Epithelial cell of esophagus (primary cell): ENCODE results near the gene MALRD1.

Experiments
- DNase-seq: peaks from one replicate; pipeline ENCODE4 v3.0.0; 2010; ENCODE audit warnings: low read depth
- H3K4me3 ChIP-seq: 2 replicates; pipeline ENCODE4 v1.5.1; 2011; ENCODE audit warnings: mild to moderate bottlenecking, low read length, control low read depth
- TF ChIP-seq, protein P1 (sequence below): IDR thresholded peaks from 2 replicates; pipeline ENCODE4 v1.5.1; 2011; ENCODE audit warnings: low read depth, mild to moderate bottlenecking, low read length, control low read depth, inconsistent platforms; ENCODE audit not compliant: insufficient read depth; ENCODE audit errors: missing control alignments

Gene MALRD1

GRCh38 chr10:19570120-19570519 is 521.5 kb downstream of the MALRD1 start:
- DNase-seq: no peak
- H3K4me3 ChIP-seq: no peak overlapping the region
- TF ChIP-seq, protein P1, sequence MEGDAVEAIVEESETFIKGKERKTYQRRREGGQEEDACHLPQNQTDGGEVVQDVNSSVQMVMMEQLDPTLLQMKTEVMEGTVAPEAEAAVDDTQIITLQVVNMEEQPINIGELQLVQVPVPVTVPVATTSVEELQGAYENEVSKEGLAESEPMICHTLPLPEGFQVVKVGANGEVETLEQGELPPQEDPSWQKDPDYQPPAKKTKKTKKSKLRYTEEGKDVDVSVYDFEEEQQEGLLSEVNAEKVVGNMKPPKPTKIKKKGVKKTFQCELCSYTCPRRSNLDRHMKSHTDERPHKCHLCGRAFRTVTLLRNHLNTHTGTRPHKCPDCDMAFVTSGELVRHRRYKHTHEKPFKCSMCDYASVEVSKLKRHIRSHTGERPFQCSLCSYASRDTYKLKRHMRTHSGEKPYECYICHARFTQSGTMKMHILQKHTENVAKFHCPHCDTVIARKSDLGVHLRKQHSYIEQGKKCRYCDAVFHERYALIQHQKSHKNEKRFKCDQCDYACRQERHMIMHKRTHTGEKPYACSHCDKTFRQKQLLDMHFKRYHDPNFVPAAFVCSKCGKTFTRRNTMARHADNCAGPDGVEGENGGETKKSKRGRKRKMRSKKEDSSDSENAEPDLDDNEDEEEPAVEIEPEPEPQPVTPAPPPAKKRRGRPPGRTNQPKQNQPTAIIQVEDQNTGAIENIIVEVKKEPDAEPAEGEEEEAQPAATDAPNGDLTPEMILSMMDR: no peak

DNA sequence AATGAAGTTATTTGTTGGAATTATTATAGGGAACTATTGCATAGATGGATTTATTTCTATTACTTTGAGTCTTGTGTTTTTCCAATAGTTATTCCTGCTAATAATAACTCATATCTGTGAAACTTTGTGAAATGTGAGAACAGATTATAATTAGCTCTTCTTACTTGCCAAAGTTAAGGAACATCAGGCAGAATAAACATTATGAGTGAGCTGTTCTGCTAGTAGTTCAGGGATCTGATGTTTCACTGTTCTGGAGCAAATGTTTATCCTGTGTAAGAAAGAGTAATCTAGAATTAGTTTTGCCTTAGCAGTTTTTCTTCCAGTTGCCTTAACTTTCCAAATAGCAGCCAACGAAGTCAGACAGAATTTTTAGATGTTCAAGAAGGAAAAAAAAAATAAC is 522.4 kb downstream of the MALRD1 start:
- no peak overlapping the region for H3K4me3 ChIP-seq
- no peak for DNase-seq
- TF ChIP-seq, protein P1: no peak

DNA sequence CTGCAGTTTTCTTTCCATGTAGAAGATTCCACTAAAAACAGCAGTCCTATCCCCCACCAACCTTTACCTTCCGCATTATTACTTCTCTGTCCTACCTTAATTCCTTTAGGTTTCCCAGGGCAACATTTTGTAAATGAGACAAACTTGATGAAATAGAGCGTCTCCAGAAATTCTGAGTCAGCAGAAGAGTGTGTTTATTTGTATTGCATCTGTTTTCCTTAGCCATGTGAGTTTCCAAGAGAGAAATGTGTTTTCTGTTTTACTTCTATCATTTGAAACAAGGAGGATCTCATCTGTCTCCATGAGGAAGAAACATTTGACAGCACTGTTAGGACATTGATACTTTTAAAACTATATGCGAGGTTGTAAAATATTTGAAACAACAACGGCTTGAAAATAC is 523.5 kb downstream of the MALRD1 start:
- TF ChIP-seq, protein P1: no peak
- no peak overlapping the region for H3K4me3 ChIP-seq
- DNase-seq: no peak

DNA sequence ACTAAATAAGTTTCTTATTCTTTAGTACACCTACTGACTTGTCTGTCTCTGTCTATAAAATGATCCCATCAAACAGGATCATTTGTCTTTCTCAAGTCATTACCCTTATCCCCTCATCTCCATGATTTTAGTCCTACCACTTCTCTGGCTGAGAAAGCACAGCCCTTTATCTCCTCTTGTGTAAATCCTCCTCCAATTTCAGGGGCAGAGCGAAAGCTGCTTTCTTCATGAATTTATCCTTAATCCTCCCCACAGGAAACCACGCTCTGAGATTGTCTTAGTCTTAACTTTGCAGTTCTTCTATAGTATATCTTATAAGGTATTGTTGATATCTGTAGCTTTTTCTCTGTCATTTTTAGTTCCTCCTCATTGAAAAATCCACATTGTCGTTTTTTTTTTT is 528.0 kb downstream of the MALRD1 start:
- no peak for DNase-seq
- H3K4me3 ChIP-seq: no peak overlapping the region
- TF ChIP-seq, protein P1: no peak

DNA sequence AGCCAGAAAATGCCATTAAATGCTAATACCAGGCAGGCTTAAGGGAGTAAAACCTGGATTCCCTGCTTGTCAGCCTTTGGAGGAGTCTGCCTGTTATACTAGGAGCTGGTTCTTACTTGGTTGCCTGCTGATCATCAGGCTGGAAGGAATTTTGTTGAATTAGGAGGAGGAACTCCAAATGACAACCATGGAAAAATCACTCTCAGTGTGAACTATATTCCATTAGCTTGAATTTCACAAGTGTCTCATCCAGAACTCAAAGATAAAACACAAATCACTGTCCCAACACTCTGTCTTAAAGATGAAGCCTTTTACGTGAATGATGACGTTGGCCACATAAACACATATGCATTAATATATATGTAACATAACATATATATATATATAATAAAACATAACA is 528.8 kb downstream of the MALRD1 start:
- H3K4me3 ChIP-seq: no peak overlapping the region
- no peak for DNase-seq
- TF ChIP-seq, protein P1: no peak

DNA sequence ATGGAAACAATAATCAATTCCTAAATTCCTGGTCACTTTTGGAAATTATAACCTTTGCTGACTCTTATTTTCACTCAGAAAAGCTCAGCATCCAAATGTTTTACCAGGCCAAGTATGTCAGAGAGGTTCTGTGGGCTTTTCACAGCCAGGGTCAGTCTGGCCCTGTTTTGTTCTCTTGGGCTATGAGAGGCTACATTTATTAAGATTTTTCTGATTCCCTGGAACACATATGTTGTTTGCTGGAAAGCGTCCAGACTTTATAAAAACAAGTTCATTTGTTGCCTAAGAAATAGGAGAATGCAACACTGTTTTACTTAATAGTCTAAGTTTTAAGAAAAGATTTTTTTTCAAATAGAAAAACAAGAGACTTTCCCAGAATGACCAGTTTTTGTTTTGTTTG is 529.2 kb downstream of the MALRD1 start:
- DNase-seq: no peak
- H3K4me3 ChIP-seq: no peak overlapping the region
- TF ChIP-seq, protein P1: no peak

DNA sequence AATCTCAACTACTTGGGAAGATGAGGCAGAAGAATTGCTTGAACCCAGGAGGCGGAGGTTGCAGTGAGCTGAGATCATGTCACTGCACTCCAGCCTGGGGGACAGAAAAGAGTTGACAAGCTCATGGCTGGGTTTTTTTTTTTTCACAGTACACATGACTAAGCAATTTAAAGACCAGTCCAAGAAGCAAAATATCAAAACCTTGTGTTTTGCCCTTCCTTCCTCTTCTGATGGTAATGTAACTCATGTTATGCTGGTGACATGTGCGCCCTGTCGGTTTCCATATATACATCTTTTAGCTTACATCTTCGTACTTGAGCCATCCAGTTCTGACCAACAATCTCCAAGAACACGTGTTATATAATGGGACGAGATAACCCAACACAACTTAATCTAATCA is 530.0 kb downstream of the MALRD1 start:
- TF ChIP-seq, protein P1: no peak
- no peak overlapping the region for H3K4me3 ChIP-seq
- no peak for DNase-seq
